ENCODE measurements around the gene ARMC8. TPM values are rescaled to one million over a fixed set of nuclear protein-coding genes. Genes with fewer than 3 reads are reported as not detected.

The ARMC8 gene
- total RNA-seq, 2 experiments from 2014 or later = 38.2 to 42.7 TPM

DNA sequence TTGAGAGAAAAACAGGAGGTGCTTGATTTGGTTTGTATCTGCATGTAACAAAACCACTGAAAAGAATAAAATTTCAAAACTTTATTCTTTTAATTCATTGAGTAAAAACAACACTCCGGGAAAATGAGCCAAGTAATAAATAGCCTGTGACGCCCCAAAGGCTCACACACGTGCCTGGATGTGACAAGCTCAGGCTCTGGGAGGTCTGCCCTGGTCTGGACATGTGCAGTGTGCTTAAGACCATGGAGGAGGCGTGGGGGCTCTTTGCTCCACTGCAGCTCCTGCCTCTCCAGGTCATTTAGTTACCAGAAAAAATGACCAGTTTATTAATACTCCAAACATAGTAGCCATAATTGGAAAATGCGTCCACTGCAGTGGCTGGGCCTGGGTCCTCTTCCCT lies 151.1 kb downstream of the ARMC8 start:
- CTCF ChIA-PET = no interaction called here
- no peaks in the 10 kb centered on the region for H3K36me3 Mint-ChIP-seq (ENCODE audit: low read depth)
- intact Hi-C loops (cut with micrococcal nuclease) = no loop called here
- H3K27ac Mint-ChIP-seq = no peak overlapping the region
- H3K27me3 Mint-ChIP-seq (ENCODE audit: low read depth) = no peaks in the 10 kb centered on the region
- DNase-seq = no peak
- no peak overlapping the region for H3K4me3 Mint-ChIP-seq
- no peaks in the 10 kb centered on the region for H3K9me3 Mint-ChIP-seq
- no peaks in the 10 kb centered on the region for H3K4me1 Mint-ChIP-seq (ENCODE audit: low read depth)

DNA sequence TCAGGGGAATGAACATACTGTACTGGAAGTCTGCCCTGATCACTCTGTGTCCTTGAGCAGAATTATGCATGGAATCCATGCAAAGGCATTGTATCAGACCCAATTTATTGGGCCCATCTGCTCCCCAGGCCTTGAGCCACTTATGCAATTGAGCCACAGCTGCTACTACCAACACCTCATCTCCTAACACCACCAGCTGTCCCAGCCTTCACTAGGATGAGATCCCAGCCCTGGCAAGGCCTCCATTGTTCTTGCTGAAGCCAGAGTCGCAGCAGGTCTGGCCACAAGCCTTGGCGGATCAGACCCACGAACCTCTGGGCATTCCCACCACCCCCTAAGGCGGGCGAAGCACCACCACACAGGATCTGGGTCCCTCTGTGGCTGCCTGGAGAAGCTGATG lies 151.7 kb downstream of the ARMC8 start:
- Mint-ChIP-seq H3K9me3 (no peaks in the 10 kb centered on the region), H3K27me3 (ENCODE audit: low read depth) (no peaks in the 10 kb centered on the region), H3K36me3 (ENCODE audit: low read depth) (no peaks in the 10 kb centered on the region), H3K4me3 (no peak overlapping the region), H3K4me1 (ENCODE audit: low read depth) (no peaks in the 10 kb centered on the region), H3K27ac (no peak overlapping the region)
- CTCF ChIA-PET = no interaction called here
- no peak for DNase-seq
- intact Hi-C loops (cut with micrococcal nuclease) = no loop called here

DNA sequence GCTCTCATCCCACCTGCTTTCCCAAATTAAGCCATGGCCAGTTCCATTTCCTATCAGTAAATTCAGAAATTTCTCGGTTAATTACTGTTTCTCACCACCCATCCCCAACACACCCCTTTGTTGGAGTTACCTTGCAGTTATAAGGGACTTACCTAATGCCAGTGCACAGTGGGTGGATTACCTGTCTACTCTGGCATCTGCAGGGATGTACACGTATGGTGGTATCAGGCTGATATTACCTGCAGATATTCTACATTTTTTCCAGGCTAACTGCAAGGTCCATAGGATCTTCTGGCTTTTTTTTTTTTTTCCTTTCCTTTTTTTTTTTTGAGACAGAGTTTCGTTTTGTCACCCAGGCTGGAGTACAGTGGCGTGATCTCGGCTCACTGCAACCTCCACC lies 153.4 kb downstream of the ARMC8 start:
- Mint-ChIP-seq H3K27me3 (ENCODE audit: low read depth) (no peaks in the 10 kb centered on the region), H3K36me3 (ENCODE audit: low read depth) (no peaks in the 10 kb centered on the region), H3K9me3 (no peaks in the 10 kb centered on the region), H3K27ac (no peak overlapping the region), H3K4me3 (no peak overlapping the region), H3K4me1 (ENCODE audit: low read depth) (no peaks in the 10 kb centered on the region)
- DNase-seq = no peak
- intact Hi-C loops (cut with micrococcal nuclease) = no loop called here
- CTCF ChIA-PET = no interaction called here

DNA sequence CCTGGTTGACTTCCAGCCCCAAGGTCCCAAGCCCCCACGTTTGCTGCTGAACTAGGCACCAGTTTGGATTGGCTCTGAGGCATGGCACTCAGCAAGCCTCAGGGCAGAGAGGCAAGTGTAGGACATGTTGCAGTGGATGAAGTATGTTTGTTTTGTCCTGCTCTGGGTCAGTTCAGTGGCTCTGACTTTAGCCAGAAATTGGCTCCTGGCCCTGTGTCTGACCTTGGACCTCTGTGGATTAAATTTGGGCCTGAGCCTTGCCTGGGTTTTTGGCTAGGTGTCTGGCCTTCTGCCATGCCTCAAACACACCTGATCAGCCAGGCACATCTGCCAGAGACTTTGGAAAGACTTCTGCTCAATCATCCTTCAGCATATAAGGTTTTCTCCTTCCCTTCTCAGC lies 157.7 kb downstream of the ARMC8 start:
- H3K27me3 Mint-ChIP-seq (ENCODE audit: low read depth) = peaks cover 26% of the 10 kb centered on the region
- H3K4me3 Mint-ChIP-seq = no peak overlapping the region
- DNase-seq = no peak
- intact Hi-C loops (cut with micrococcal nuclease) = no loop called here
- H3K27ac Mint-ChIP-seq = no peak overlapping the region
- peaks cover 2% of the 10 kb centered on the region for H3K36me3 Mint-ChIP-seq (ENCODE audit: low read depth)
- peaks cover 6% of the 10 kb centered on the region for H3K4me1 Mint-ChIP-seq (ENCODE audit: low read depth)
- peaks cover 2% of the 10 kb centered on the region for H3K9me3 Mint-ChIP-seq
- CTCF ChIA-PET = interaction anchor here (4.3 kb wide), 1 partner anchor 13 kb away, joined by 22 read pairs; no protein-coding TSS in a partner anchor

Other genes with a start within 250 kb of the ARMC8 start
- not detected for gene CLDN18, start 177.1 kb upstream of the ARMC8 start, total RNA-seq
- gene DZIP1L, start 71.7 kb upstream of the ARMC8 start, total RNA-seq = not detected
- not detected for gene A4GNT, start 54.9 kb upstream of the ARMC8 start, total RNA-seq
- gene DBR1, start 12.4 kb upstream of the ARMC8 start, total RNA-seq = 10 to 100 TPM; 20.0 to 22.3 TPM
- gene NME9, start 142.6 kb downstream of the ARMC8 start, total RNA-seq = 1 to 10 TPM; 2.0 to 2.4 TPM
- under 1 TPM; 0.52 to 0.62 TPM for gene MRAS, start 161.3 kb downstream of the ARMC8 start, total RNA-seq
- 1 to 10 TPM in 1 of 2 experiments, under 1 TPM in 1; 0.96 to 1.1 TPM for gene ESYT3, start 247.3 kb downstream of the ARMC8 start, total RNA-seq

Data from activated naive CD4-positive, alpha-beta T cell treated with anti-CD3 and anti-CD28 coated beads for 36 hours (primary cell).